Neural crest cell (in vitro differentiated cells): ENCODE data around the gene FBXL7. TPM values are rescaled to one million over a fixed set of nuclear protein-coding genes. Genes with fewer than 3 reads are reported as not detected.

Experiments used
- DNase-seq: peaks from one replicate; pipeline ENCODE4 v3.0.0; 2021; ENCODE audit warnings: low read depth, mixed read lengths, low spot score
- H3K27ac Mint-ChIP-seq: one replicate; pipeline ENCODE4 v1.8.0; 2021; ENCODE audit warnings: mild to moderate bottlenecking, mixed read lengths; ENCODE audit not compliant: unreplicated experiment
- H3K27me3 Mint-ChIP-seq: 2 replicates; pipeline ENCODE4 v1.8.0; 2021; ENCODE audit warnings: low read depth, mild to moderate bottlenecking, mixed read lengths
- H3K36me3 Mint-ChIP-seq: 2 replicates; pipeline ENCODE4 v1.8.0; 2021; ENCODE audit warnings: low read depth, mild to moderate bottlenecking, mixed read lengths
- H3K4me1 Mint-ChIP-seq: 2 replicates; pipeline ENCODE4 v1.8.0; 2021; ENCODE audit warnings: mixed read lengths
- H3K4me3 Mint-ChIP-seq: one replicate; pipeline ENCODE4 v1.8.0; 2021; ENCODE audit warnings: mild to moderate bottlenecking, mixed read lengths
- H3K9me3 Mint-ChIP-seq: 2 replicates; pipeline ENCODE4 v1.8.0; 2021; ENCODE audit warnings: mixed read lengths
- CTCF ChIP-seq: fragments of 200-600 bp; sonication (generic); conservative IDR thresholded peaks from 2 replicates; pipeline ENCODE4 v1.5.0; 2021; ENCODE audit warnings: antibody characterized with exemption, mild to moderate bottlenecking
- total RNA-seq: library from RNA; stranded (reverse); gene quantifications from 2 replicates; pipeline ENCODE4 v1.2.1, GENCODE V29; 2021

FBXL7 gene
- total RNA-seq, 1 donor from 2014 or later, result 20.8 TPM

GRCh38 chr5:15700373-15700772, 200.4 kb downstream of the FBXL7 start:
- Mint-ChIP-seq H3K4me3 (no peak overlapping the region), H3K4me1 (peaks cover 11% of the 10 kb centered on the region), H3K27me3 (no peaks in the 10 kb centered on the region), H3K9me3 (peaks cover 4% of the 10 kb centered on the region), H3K27ac (no peak overlapping the region), H3K36me3 (no peaks in the 10 kb centered on the region)
- DNase-seq, result no peak
- TF ChIP-seq CTCF, result no peak

- no peak overlapping the region for H3K4me3 Mint-ChIP-seq
- DNase-seq, result no peak
Measured at GRCh38 chr5:15702102-15702501, 202.1 kb downstream of the FBXL7 start.

GRCh38 chr5:15703901-15704300, 203.9 kb downstream of the FBXL7 start:
- H3K4me1 Mint-ChIP-seq, result peaks cover 10% of the 10 kb centered on the region
- no peak overlapping the region for H3K27ac Mint-ChIP-seq
- DNase-seq, result no peak
- no peaks in the 10 kb centered on the region for H3K27me3 Mint-ChIP-seq
- H3K36me3 Mint-ChIP-seq, result no peaks in the 10 kb centered on the region
- TF ChIP-seq CTCF, result no peak
- H3K4me3 Mint-ChIP-seq, result no peak overlapping the region
- H3K9me3 Mint-ChIP-seq, result peaks cover 4% of the 10 kb centered on the region

More at GRCh38 chr5:15702102-15702501, 202.1 kb downstream of the FBXL7 start:
- Mint-ChIP-seq H3K4me1 (peaks cover 10% of the 10 kb centered on the region), H3K9me3 (peaks cover 4% of the 10 kb centered on the region), H3K27ac (no peak overlapping the region), H3K36me3 (no peaks in the 10 kb centered on the region), H3K27me3 (no peaks in the 10 kb centered on the region)
- TF ChIP-seq CTCF, result no peak

DNA sequence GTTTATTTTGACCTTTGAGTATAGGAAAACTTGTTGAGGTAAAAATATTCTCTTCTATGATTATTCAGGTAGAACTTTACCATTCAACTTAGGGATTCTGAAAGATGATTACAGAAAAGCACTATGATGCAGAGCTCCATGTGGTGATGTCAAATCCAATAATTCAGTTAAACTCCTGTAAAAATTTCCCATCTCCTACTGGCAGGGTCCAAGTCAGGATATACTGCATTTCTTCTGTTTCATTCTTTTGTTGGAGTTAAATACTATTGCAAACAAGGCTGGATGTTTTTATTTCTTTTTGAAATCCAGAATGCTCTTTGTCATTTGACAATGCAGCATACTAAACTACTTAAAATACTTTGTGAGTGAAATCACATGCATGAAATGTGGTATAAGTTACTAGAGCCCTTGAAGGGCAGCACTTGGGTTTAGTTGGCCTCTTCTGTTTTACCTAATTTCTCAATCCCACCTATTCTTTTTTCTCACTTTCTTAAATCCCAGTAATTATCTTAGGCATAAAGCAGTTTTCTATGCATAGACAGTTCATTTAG, 204.5 kb downstream of the FBXL7 start:
- TF ChIP-seq CTCF, result no peak
- Mint-ChIP-seq H3K9me3 (peaks cover 4% of the 10 kb centered on the region), H3K4me1 (peaks cover 10% of the 10 kb centered on the region), H3K4me3 (no peak overlapping the region), H3K27ac (no peak overlapping the region), H3K27me3 (no peaks in the 10 kb centered on the region), H3K36me3 (no peaks in the 10 kb centered on the region)
- DNase-seq, result no peak

DNA sequence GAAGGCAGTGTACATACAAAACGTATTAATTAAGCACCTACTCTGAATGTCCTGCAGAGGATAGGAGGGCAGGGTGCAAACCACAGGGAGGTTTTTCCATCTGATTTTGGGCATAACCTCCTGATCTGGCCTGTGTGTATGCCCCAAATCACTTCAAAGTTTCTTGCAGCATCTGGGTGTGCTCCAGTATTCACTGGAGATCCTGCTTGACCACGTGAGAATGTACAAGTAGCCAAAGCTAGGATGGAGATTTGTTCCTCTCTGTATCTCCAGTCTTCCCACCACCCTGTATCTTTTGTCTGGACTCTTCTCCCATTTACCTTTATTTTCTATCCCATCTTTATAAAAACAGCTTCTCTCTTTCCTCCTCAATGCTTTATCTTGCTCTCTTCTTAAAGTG, 207.7 kb downstream of the FBXL7 start:
- DNase-seq, result no peak
- no peak overlapping the region for H3K27ac Mint-ChIP-seq

More for the DNA sequence above, 207.7 kb downstream of the FBXL7 start:
- Mint-ChIP-seq H3K4me3 (no peak overlapping the region), H3K27me3 (no peaks in the 10 kb centered on the region), H3K4me1 (peaks cover 10% of the 10 kb centered on the region), H3K9me3 (peaks cover 12% of the 10 kb centered on the region), H3K36me3 (peaks cover 3% of the 10 kb centered on the region)
- TF ChIP-seq CTCF, result no peak
